ENCODE measurements around the gene TMEM14A. TPM values are rescaled to one million over a fixed set of nuclear protein-coding genes. Genes with fewer than 3 reads are reported as not detected.

TMEM14A gene
- total RNA-seq, 1 experiment from 2014 or later: 41.9 TPM

GRCh38 chr6:52642368-52642767 is 28.5 kb upstream of the TMEM14A start:
- H3K27ac Mint-ChIP-seq (ENCODE audit: unreplicated experiment): no peak overlapping the region
- Histone ChIP-seq H3K9me3 (no peaks in the 10 kb centered on the region), H3K27me3 (replicated peaks; ENCODE audit: control insufficient read depth, insufficient read depth, low read length) (no peaks in the 10 kb centered on the region), H3K4me3 (ENCODE audit: low read depth, low read length) (no peak overlapping the region), H3K4me1 (no peaks in the 10 kb centered on the region), H3K36me3 (ENCODE audit: control insufficient read depth, insufficient read depth, low read length) (no peaks in the 10 kb centered on the region)
- CTCF ChIA-PET: no interaction called here
- no peaks in the 10 kb centered on the region for H3K4me1 Mint-ChIP-seq (ENCODE audit: low read depth, unreplicated experiment)
- BruUV-seq (replicated peaks): no TSS peak
- H3K36me3 Mint-ChIP-seq (ENCODE audit: insufficient read depth, unreplicated experiment): no peaks in the 10 kb centered on the region
- no peak for DNase-seq
- H3K27me3 Mint-ChIP-seq (ENCODE audit: insufficient read depth, unreplicated experiment): peaks cover 3% of the 10 kb centered on the region
- no peak overlapping the region for H3K4me3 Mint-ChIP-seq (ENCODE audit: unreplicated experiment)
- no peaks in the 10 kb centered on the region for H3K9me3 Mint-ChIP-seq (ENCODE audit: unreplicated experiment)
- POLR2A ChIA-PET: no interaction called here
- intact Hi-C loops (cut with micrococcal nuclease; ENCODE audit: unreplicated experiment): no loop called here
- no peak for TF ChIP-seq CTCF (IDR thresholded peaks at IDR 0.05; ENCODE audit: insufficient read depth in 1 of 2, low read depth in 1 of 2, low read length in 1 of 2, severe bottlenecking in 1 of 2, unreplicated experiment in 1 of 2)

- ChIA-PET POLR2A (no interaction called here), CTCF (no interaction called here)
- H3K27me3 Mint-ChIP-seq (ENCODE audit: insufficient read depth, unreplicated experiment): peaks cover 3% of the 10 kb centered on the region
- TF ChIP-seq CTCF (IDR thresholded peaks at IDR 0.05; ENCODE audit: insufficient read depth in 1 of 2, low read depth in 1 of 2, low read length in 1 of 2, severe bottlenecking in 1 of 2, unreplicated experiment in 1 of 2): no peak
- no peak for DNase-seq
- H3K4me1 Mint-ChIP-seq (ENCODE audit: low read depth, unreplicated experiment): no peaks in the 10 kb centered on the region
- Histone ChIP-seq H3K4me3 (ENCODE audit: low read depth, low read length) (no peak overlapping the region), H3K9me3 (no peaks in the 10 kb centered on the region), H3K4me1 (no peaks in the 10 kb centered on the region), H3K36me3 (ENCODE audit: control insufficient read depth, insufficient read depth, low read length) (no peaks in the 10 kb centered on the region), H3K27me3 (replicated peaks; ENCODE audit: control insufficient read depth, insufficient read depth, low read length) (no peaks in the 10 kb centered on the region)
- intact Hi-C loops (cut with micrococcal nuclease; ENCODE audit: unreplicated experiment): no loop called here
- H3K27ac Mint-ChIP-seq (ENCODE audit: unreplicated experiment): no peak overlapping the region
- H3K36me3 Mint-ChIP-seq (ENCODE audit: insufficient read depth, unreplicated experiment): no peaks in the 10 kb centered on the region
- no TSS peak for BruUV-seq (replicated peaks)
- no peak overlapping the region for H3K4me3 Mint-ChIP-seq (ENCODE audit: unreplicated experiment)
- H3K9me3 Mint-ChIP-seq (ENCODE audit: unreplicated experiment): no peaks in the 10 kb centered on the region
These were observed 27.8 kb upstream of the TMEM14A start for GRCh38 chr6:52643158-52643557.

GRCh38 chr6:52644253-52644652 is 26.7 kb upstream of the TMEM14A start:
- Mint-ChIP-seq H3K4me1 (ENCODE audit: low read depth, unreplicated experiment) (no peaks in the 10 kb centered on the region), H3K27ac (ENCODE audit: unreplicated experiment) (no peak overlapping the region), H3K27me3 (ENCODE audit: insufficient read depth, unreplicated experiment) (peaks cover 3% of the 10 kb centered on the region), H3K4me3 (ENCODE audit: unreplicated experiment) (no peak overlapping the region), H3K36me3 (ENCODE audit: insufficient read depth, unreplicated experiment) (no peaks in the 10 kb centered on the region), H3K9me3 (ENCODE audit: unreplicated experiment) (no peaks in the 10 kb centered on the region)
- ChIA-PET POLR2A (no interaction called here), CTCF (no interaction called here)
- no TSS peak for BruUV-seq (replicated peaks)
- TF ChIP-seq CTCF (IDR thresholded peaks at IDR 0.05; ENCODE audit: insufficient read depth in 1 of 2, low read depth in 1 of 2, low read length in 1 of 2, severe bottlenecking in 1 of 2, unreplicated experiment in 1 of 2): no peak
- intact Hi-C loops (cut with micrococcal nuclease; ENCODE audit: unreplicated experiment): no loop called here
- no peak for DNase-seq
- Histone ChIP-seq H3K9me3 (no peaks in the 10 kb centered on the region), H3K4me3 (ENCODE audit: low read depth, low read length) (no peak overlapping the region), H3K4me1 (no peaks in the 10 kb centered on the region), H3K36me3 (ENCODE audit: control insufficient read depth, insufficient read depth, low read length) (no peaks in the 10 kb centered on the region), H3K27me3 (replicated peaks; ENCODE audit: control insufficient read depth, insufficient read depth, low read length) (no peaks in the 10 kb centered on the region)
